NCI-H2227 (cell line): Measurements from ENCODE around the gene ST6GALNAC4.
"Not testable (repeated sequence)": the region's sequence is repeated elsewhere in the genome, so short reads cannot be mapped to it uniquely, and the experiment has no call there.

Experiments
- DNase-seq: peaks from one replicate; lab custom pipeline; 2025; ENCODE audit not compliant: unreplicated experiment; lab: John Stamatoyannopoulos, UW

The ST6GALNAC4 gene

GRCh38 chr9:127895811-127896210 lies 21.0 kb downstream of the ST6GALNAC4 start:
- DNase-seq = no peak

- DNase-seq = no peak
These were observed 23.4 kb downstream of the ST6GALNAC4 start for GRCh38 chr9:127893392-127893791.

GRCh38 chr9:127892831-127893230 lies 24.0 kb downstream of the ST6GALNAC4 start:
- DNase-seq = no peak

GRCh38 chr9:127890053-127890452 lies 26.8 kb downstream of the ST6GALNAC4 start:
- no peak for DNase-seq

GRCh38 chr9:127887792-127888191 lies 29.0 kb downstream of the ST6GALNAC4 start:
- DNase-seq = no peak

GRCh38 chr9:127886401-127886972 lies 30.4 kb downstream of the ST6GALNAC4 start:
- DNase-seq = no peak

- DNase-seq = no peak
These were observed 31.1 kb downstream of the ST6GALNAC4 start for GRCh38 chr9:127885508-127886281.

GRCh38 chr9:127884976-127885490 lies 31.8 kb downstream of the ST6GALNAC4 start:
- DNase-seq = no peak

- DNase-seq = no peak
These were observed 32.4 kb downstream of the ST6GALNAC4 start for GRCh38 chr9:127884427-127884911.

GRCh38 chr9:127883959-127884358 lies 32.9 kb downstream of the ST6GALNAC4 start:
- DNase-seq = no peak

- not testable (repeated sequence) for DNase-seq
These were observed 35.1 kb downstream of the ST6GALNAC4 start for GRCh38 chr9:127881715-127882114.

GRCh38 chr9:127880143-127880542 lies 36.7 kb downstream of the ST6GALNAC4 start:
- DNase-seq = no peak

- no peak for DNase-seq
These were observed 38.0 kb downstream of the ST6GALNAC4 start for GRCh38 chr9:127878652-127879390.

GRCh38 chr9:127878001-127878651 lies 38.7 kb downstream of the ST6GALNAC4 start:
- peak; percentile 34 for DNase-seq

- peak; percentile 73 for DNase-seq
These were observed 39.3 kb downstream of the ST6GALNAC4 start, which contains the start of gene AK1 for GRCh38 chr9:127877566-127877998. Gene AK1 (minus strand): TSS chr9:127877675. CDS start chr9:127874617, 3,058 bp downstream.

- no peak for DNase-seq
These were observed 39.9 kb downstream of the ST6GALNAC4 start for GRCh38 chr9:127876764-127877562.

- no peak for DNase-seq
These were observed 40.6 kb downstream of the ST6GALNAC4 start for GRCh38 chr9:127876026-127876763.

- DNase-seq = no peak
These were observed 41.4 kb downstream of the ST6GALNAC4 start for GRCh38 chr9:127875306-127875966.
